Measurements from ENCODE around the gene CD207. TPM values are rescaled to one million over a fixed set of nuclear protein-coding genes. Genes with fewer than 3 reads are reported as not detected.

CD207 gene
- total RNA-seq, 4 donors from 2014 or later, result 0.39 to 0.92 TPM; not detected in 2

- H3K27ac ChIP-seq, result no peak overlapping the region
- H3K4me1 ChIP-seq, result peaks cover 0 to 9% (median 8%) of the 10 kb centered on the region in 3 donors
- H3K36me3 ChIP-seq, result no peaks in the 10 kb centered on the region
- H3K4me3 ChIP-seq, result no peak overlapping the region
- 57 to 100% methylated on average over 1 of the region's 1 CpG for WGBS, 2 donors (ENCODE audit: low coverage in 1 of 2)
- peaks cover 51% of the 10 kb centered on the region for H3K27me3 ChIP-seq
- TF ChIP-seq POLR2AphosphoS5 (IDR thresholded peaks at IDR 0.05), result no peak
- no peak for TF ChIP-seq CTCF (IDR thresholded peaks at IDR 0.05)
- no peak for TF ChIP-seq EP300 (IDR thresholded peaks at IDR 0.05)
- TF ChIP-seq POLR2A (IDR thresholded peaks at IDR 0.05), result no peak
- H3K9me3 ChIP-seq, result no peaks in the 10 kb centered on the region
- no peak for ATAC-seq
These were observed 33.4 kb upstream of the CD207 start for GRCh38 chr2:70868970-70869369.

- 17 to 18% methylated on average over 13 to 18 of the region's 21 CpGs for WGBS, 2 donors (ENCODE audit: low coverage in 1 of 2)
These were observed 26.4 kb upstream of the CD207 start for GRCh38 chr2:70861777-70862625.

GRCh38 chr2:70855667-70856066 lies 20.1 kb upstream of the CD207 start:
- 45 to 76% methylated on average over 1 of the region's 1 CpG for WGBS, 2 donors (ENCODE audit: low coverage in 1 of 2)
- H3K4me3 ChIP-seq, result no peak overlapping the region
- no peak overlapping the region for H3K27ac ChIP-seq
- H3K36me3 ChIP-seq, result no peaks in the 10 kb centered on the region
- TF ChIP-seq CTCF (IDR thresholded peaks at IDR 0.05), result no peak
- TF ChIP-seq POLR2AphosphoS5 (IDR thresholded peaks at IDR 0.05), result no peak
- TF ChIP-seq POLR2A (IDR thresholded peaks at IDR 0.05), result no peak
- TF ChIP-seq EP300 (IDR thresholded peaks at IDR 0.05), result no peak
- no peak for ATAC-seq
- peaks cover 12% of the 10 kb centered on the region for H3K27me3 ChIP-seq
- H3K9me3 ChIP-seq, result no peaks in the 10 kb centered on the region
- no peaks in the 10 kb centered on the region for H3K4me1 ChIP-seq

More at GRCh38 chr2:70861777-70862625, 26.4 kb upstream of the CD207 start:
- TF ChIP-seq CTCF (IDR thresholded peaks at IDR 0.05), result peak; percentile 61 to 91 (median 84)
- TF ChIP-seq EP300 (IDR thresholded peaks at IDR 0.05), result no peak
- Histone ChIP-seq H3K4me3 (no peak overlapping the region), H3K9me3 (no peaks in the 10 kb centered on the region), H3K27me3 (peaks cover 55% of the 10 kb centered on the region), H3K4me1 (no peaks in the 10 kb centered on the region), H3K27ac (no peak overlapping the region), H3K36me3 (no peaks in the 10 kb centered on the region)
- peak; percentile 79 for ATAC-seq

GRCh38 chr2:70854411-70854810 lies 18.8 kb upstream of the CD207 start:
- Histone ChIP-seq H3K27ac (no peak overlapping the region), H3K9me3 (no peaks in the 10 kb centered on the region), H3K36me3 (no peaks in the 10 kb centered on the region), H3K27me3 (peaks cover 5% of the 10 kb centered on the region), H3K4me3 (no peak overlapping the region), H3K4me1 (no peaks in the 10 kb centered on the region)
- TF ChIP-seq CTCF (IDR thresholded peaks at IDR 0.05) (no peak), POLR2A (IDR thresholded peaks at IDR 0.05) (no peak), EP300 (IDR thresholded peaks at IDR 0.05) (no peak), POLR2AphosphoS5 (IDR thresholded peaks at IDR 0.05) (no peak)
- 74 to 100% methylated on average over 3 to 4 of the region's 4 CpGs for WGBS, 2 donors (ENCODE audit: low coverage in 1 of 2)
- no peak for ATAC-seq

- 86 to 88% methylated on average over 1 of the region's 1 CpG for WGBS, 2 donors (ENCODE audit: low coverage in 1 of 2)
- Histone ChIP-seq H3K4me1 (no peaks in the 10 kb centered on the region), H3K27ac (no peak overlapping the region), H3K36me3 (no peaks in the 10 kb centered on the region), H3K4me3 (no peak overlapping the region), H3K9me3 (no peaks in the 10 kb centered on the region), H3K27me3 (peaks cover 7% of the 10 kb centered on the region)
- no peak for ATAC-seq
- TF ChIP-seq POLR2A (IDR thresholded peaks at IDR 0.05) (no peak), CTCF (IDR thresholded peaks at IDR 0.05) (no peak), POLR2AphosphoS5 (IDR thresholded peaks at IDR 0.05) (no peak), EP300 (IDR thresholded peaks at IDR 0.05) (no peak)
These were observed 17.2 kb upstream of the CD207 start for GRCh38 chr2:70852824-70853223.

All from gastroesophageal sphincter (tissue), 4 donors.